GM03348 (cell line): ENCODE measurements around the gene GABRA6.
"Not testable (repeated sequence)": the region's sequence is repeated elsewhere in the genome, so short reads cannot be mapped to it uniquely, and the experiment has no call there.

Experiments used
- DNase-seq: peaks from one replicate; pipeline ENCODE4 v3.0.0; 2012; ENCODE audit warnings: low spot score

GABRA6 gene

GRCh38 chr5:161685461-161685860, at the start of gene GABRA6:
TSS of gene GABRA6 (plus strand) at chr5:161685721. CDS start at chr5:161685990, 269 bp downstream.
- no peak for DNase-seq

- no peak for DNase-seq
Observed at GRCh38 chr5:161637591-161637990, 47.9 kb upstream of the GABRA6 start.

GRCh38 chr5:161641444-161641843, 44.1 kb upstream of the GABRA6 start:
- no peak for DNase-seq

- DNase-seq: no peak
Observed at GRCh38 chr5:161645264-161645663, 40.3 kb upstream of the GABRA6 start.

GRCh38 chr5:161651926-161652325, 33.6 kb upstream of the GABRA6 start:
- not testable (repeated sequence) for DNase-seq

- no peak for DNase-seq
Observed at GRCh38 chr5:161660806-161661205, 24.7 kb upstream of the GABRA6 start.

GRCh38 chr5:161663431-161663830, 22.1 kb upstream of the GABRA6 start:
- DNase-seq: no peak

GRCh38 chr5:161676103-161676502, 9.4 kb upstream of the GABRA6 start:
- no peak for DNase-seq

GRCh38 chr5:161686149-161686548, 628 bp downstream of the GABRA6 start:
- no peak for DNase-seq

GRCh38 chr5:161686881-161687280, 1.4 kb downstream of the GABRA6 start:
- no peak for DNase-seq

- no peak for DNase-seq
Observed at GRCh38 chr5:161687316-161687715, 1.8 kb downstream of the GABRA6 start.

- DNase-seq: no peak
Observed at GRCh38 chr5:161691911-161692310, 6.4 kb downstream of the GABRA6 start.

GRCh38 chr5:161697001-161697400, 11.5 kb downstream of the GABRA6 start:
- DNase-seq: no peak

- no peak for DNase-seq
Observed at GRCh38 chr5:161700065-161700464, 14.5 kb downstream of the GABRA6 start.

GRCh38 chr5:161703528-161703927, 18.0 kb downstream of the GABRA6 start:
- no peak for DNase-seq

GRCh38 chr5:161707382-161707781, 21.9 kb downstream of the GABRA6 start:
- no peak for DNase-seq

GRCh38 chr5:161709239-161709638, 23.7 kb downstream of the GABRA6 start:
- no peak for DNase-seq

GRCh38 chr5:161713042-161713441, 27.5 kb downstream of the GABRA6 start:
- no peak for DNase-seq

- DNase-seq: no peak
Observed at GRCh38 chr5:161719157-161719556, 33.6 kb downstream of the GABRA6 start.

GRCh38 chr5:161720460-161720859, 34.9 kb downstream of the GABRA6 start:
- DNase-seq: no peak

GRCh38 chr5:161734741-161735140, 49.2 kb downstream of the GABRA6 start:
- no peak for DNase-seq

- no peak for DNase-seq
Observed at GRCh38 chr5:161740433-161740832, 54.9 kb downstream of the GABRA6 start.

- DNase-seq: no peak
Observed at GRCh38 chr5:161744276-161744675, 58.8 kb downstream of the GABRA6 start.

GRCh38 chr5:161745392-161745791, 59.9 kb downstream of the GABRA6 start:
- no peak for DNase-seq

- DNase-seq: no peak
Observed at GRCh38 chr5:161751265-161751664, 65.7 kb downstream of the GABRA6 start.
